DND-41 (cell line): ENCODE results near the gene CDK1.

Source experiments
- ATAC-seq: fragments of 200-7000 bp; cut with Tn5 transposase; 3 replicates; pipeline ENCODE4 v1.9.1; 2021; ENCODE audit warnings: low read depth; ENCODE audit not compliant: insufficient read depth
- DNase-seq: peaks from one replicate; pipeline ENCODE4 v3.0.0-alpha.2; 2020
- H2AFZ ChIP-seq: 2 replicates; pipeline ENCODE4 v1.6.0; 2012; ENCODE audit warnings: low read depth, low read length
- H3K27ac ChIP-seq: 2 replicates; pipeline ENCODE4 v1.5.1; 2012; ENCODE audit warnings: low read length, inconsistent platforms
- H3K27me3 ChIP-seq: fragments of 200-600 bp; sonication (generic); 2 replicates; pipeline ENCODE4 v1.6.0; 2012; ENCODE audit warnings: low read length, mild to moderate bottlenecking, inconsistent platforms; ENCODE audit not compliant: insufficient read depth, poor library complexity
- H3K36me3 ChIP-seq: 2 replicates; pipeline ENCODE4 v1.5.1; 2012; ENCODE audit warnings: low read length, inconsistent platforms; ENCODE audit not compliant: insufficient read depth
- H3K4me1 ChIP-seq: 2 replicates; pipeline ENCODE4 v1.5.1; 2012; ENCODE audit warnings: mild to moderate bottlenecking, low read length; ENCODE audit not compliant: insufficient read depth
- H3K4me2 ChIP-seq: 2 replicates; pipeline ENCODE4 v1.6.0; 2012; ENCODE audit warnings: mild to moderate bottlenecking, moderate library complexity, low read length, inconsistent platforms; ENCODE audit not compliant: insufficient read depth
- H3K4me3 ChIP-seq, 2 experiments: fragments of 200-600 bp in 1 of 2; shearing (Covaris generic) in 1 of 2; 2 replicates each; pipeline ENCODE4 v1.5.1; 2012 to 2016; ENCODE audit warnings: inconsistent platforms in 2 of 2, low read length in 2 of 2, mild to moderate bottlenecking in 2 of 2, low read depth in 1 of 2, moderate library complexity in 1 of 2
- H3K79me2 ChIP-seq: 2 replicates; pipeline ENCODE4 v1.6.0; 2012; ENCODE audit warnings: low read length, inconsistent platforms; ENCODE audit not compliant: insufficient read depth
- H3K9ac ChIP-seq: 2 replicates; pipeline ENCODE4 v1.6.0; 2012; ENCODE audit warnings: low read depth, mild to moderate bottlenecking, inconsistent platforms, low read length, moderate library complexity
- H3K9me3 ChIP-seq: 2 replicates; pipeline ENCODE4 v1.5.1; 2012; ENCODE audit warnings: low read length, moderate library complexity, mild to moderate bottlenecking, inconsistent platforms; ENCODE audit not compliant: insufficient read depth, severe bottlenecking
- H4K20me1 ChIP-seq: 2 replicates; pipeline ENCODE4 v1.6.0; 2012; ENCODE audit warnings: low read length; ENCODE audit not compliant: insufficient read depth
- EZH2 ChIP-seq: IDR thresholded peaks from 3 replicates; pipeline ENCODE4 v1.6.1; 2012; ENCODE audit warnings: borderline replicate concordance, low read depth, mild to moderate bottlenecking, moderate library complexity, low read length, inconsistent platforms; ENCODE audit not compliant: severe bottlenecking
- TF ChIP-seq, protein P1 (sequence below): IDR thresholded peaks from 2 replicates; pipeline ENCODE4 v1.5.1; 2012; ENCODE audit warnings: borderline replicate concordance, low read length, moderate library complexity, mild to moderate bottlenecking; ENCODE audit not compliant: poor library complexity, severe bottlenecking; ENCODE audit errors: extremely low read depth

Gene CDK1

DNA sequence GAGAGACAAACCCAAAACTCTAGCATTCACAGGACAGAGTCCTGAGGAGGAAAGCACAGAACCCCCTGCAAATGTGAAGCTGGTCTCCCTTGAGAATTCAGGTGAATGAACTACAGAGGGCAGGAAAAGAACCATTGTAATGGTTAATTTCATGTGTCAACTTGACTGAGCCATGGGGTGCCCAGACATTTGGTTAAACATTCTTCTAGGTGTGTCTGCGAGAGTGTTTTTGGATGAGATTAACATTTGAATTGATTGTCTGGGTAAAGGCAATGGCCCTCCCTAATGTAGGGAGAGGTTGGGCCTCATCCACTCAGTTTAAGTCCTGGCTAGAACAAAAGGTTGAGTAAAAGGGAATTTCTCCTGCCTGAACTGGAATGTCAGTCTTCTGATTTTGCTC, 15.7 kb upstream of the CDK1 start:
- TF ChIP-seq, protein P1, sequence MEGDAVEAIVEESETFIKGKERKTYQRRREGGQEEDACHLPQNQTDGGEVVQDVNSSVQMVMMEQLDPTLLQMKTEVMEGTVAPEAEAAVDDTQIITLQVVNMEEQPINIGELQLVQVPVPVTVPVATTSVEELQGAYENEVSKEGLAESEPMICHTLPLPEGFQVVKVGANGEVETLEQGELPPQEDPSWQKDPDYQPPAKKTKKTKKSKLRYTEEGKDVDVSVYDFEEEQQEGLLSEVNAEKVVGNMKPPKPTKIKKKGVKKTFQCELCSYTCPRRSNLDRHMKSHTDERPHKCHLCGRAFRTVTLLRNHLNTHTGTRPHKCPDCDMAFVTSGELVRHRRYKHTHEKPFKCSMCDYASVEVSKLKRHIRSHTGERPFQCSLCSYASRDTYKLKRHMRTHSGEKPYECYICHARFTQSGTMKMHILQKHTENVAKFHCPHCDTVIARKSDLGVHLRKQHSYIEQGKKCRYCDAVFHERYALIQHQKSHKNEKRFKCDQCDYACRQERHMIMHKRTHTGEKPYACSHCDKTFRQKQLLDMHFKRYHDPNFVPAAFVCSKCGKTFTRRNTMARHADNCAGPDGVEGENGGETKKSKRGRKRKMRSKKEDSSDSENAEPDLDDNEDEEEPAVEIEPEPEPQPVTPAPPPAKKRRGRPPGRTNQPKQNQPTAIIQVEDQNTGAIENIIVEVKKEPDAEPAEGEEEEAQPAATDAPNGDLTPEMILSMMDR: no peak
- TF ChIP-seq EZH2: no peak
- Histone ChIP-seq H3K4me2 (no peak overlapping the region), H3K27me3 (peaks cover 5% of the 10 kb centered on the region), H3K9me3 (no peaks in the 10 kb centered on the region), H3K9ac (no peak overlapping the region), H3K79me2 (no peaks in the 10 kb centered on the region), H3K4me3 (no peak overlapping the region), H3K4me1 (no peaks in the 10 kb centered on the region), H3K36me3 (no peaks in the 10 kb centered on the region), H3K27ac (no peak overlapping the region), H2AFZ (no peak overlapping the region), H4K20me1 (no peaks in the 10 kb centered on the region)
- ATAC-seq (no peak), DNase-seq (no peak)

DNA sequence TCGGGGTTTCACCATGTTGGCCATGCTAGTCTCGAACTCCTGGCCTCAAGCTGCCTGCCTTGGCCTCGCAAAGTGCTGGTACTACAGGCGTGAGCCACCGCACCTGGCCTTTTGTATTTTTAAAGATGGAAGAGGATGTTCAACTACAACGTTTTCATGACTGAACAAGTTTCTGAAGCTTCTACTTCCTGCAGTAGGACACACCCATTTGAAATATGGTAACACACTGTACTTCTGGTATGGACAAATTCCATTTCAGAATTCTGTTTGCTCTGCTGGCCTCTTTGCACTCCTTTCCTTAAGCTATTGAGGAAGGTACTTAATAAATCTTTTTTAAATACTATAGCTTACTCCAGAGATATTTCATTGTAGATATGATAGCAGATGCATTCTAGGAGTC, 10.9 kb upstream of the CDK1 start:
- no peak overlapping the region for H3K27ac ChIP-seq
- no peak overlapping the region for H2AFZ ChIP-seq
- no peaks in the 10 kb centered on the region for H3K9me3 ChIP-seq
- ATAC-seq (no peak), DNase-seq (no peak)
- no peak overlapping the region for H3K4me3 ChIP-seq
- H3K27me3 ChIP-seq: peaks cover 6% of the 10 kb centered on the region
- no peak for TF ChIP-seq EZH2
- TF ChIP-seq, protein P1: no peak
- H4K20me1 ChIP-seq: no peaks in the 10 kb centered on the region
- no peak overlapping the region for H3K9ac ChIP-seq
- no peaks in the 10 kb centered on the region for H3K79me2 ChIP-seq
- no peak overlapping the region for H3K4me2 ChIP-seq
- no peaks in the 10 kb centered on the region for H3K4me1 ChIP-seq
- no peaks in the 10 kb centered on the region for H3K36me3 ChIP-seq

DNA sequence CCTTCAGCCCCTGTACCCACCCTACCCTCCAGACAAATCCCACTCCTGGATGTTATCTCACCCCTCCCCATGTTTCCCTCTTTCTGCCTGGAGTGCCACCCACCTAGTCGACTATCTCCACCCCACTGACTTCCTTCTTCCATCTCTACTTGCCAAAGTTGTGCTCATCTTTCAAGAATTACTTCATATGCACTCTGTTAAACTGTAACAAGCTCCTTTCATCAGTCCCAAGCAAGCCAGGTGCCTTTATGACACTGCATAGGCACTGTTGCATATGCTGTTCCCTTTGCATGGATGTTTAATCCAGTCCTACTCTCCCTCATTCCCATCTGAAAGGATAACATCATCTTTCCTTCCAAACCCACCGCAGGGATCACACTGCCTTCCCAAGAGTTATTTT, 8.9 kb upstream of the CDK1 start:
- Histone ChIP-seq H3K4me1 (no peaks in the 10 kb centered on the region), H3K27me3 (peaks cover 6% of the 10 kb centered on the region), H3K36me3 (no peaks in the 10 kb centered on the region), H3K9ac (no peak overlapping the region), H3K79me2 (no peaks in the 10 kb centered on the region), H3K9me3 (no peaks in the 10 kb centered on the region), H2AFZ (no peak overlapping the region), H4K20me1 (no peaks in the 10 kb centered on the region), H3K4me2 (no peak overlapping the region), H3K27ac (no peak overlapping the region), H3K4me3 (no peak overlapping the region)
- ATAC-seq (no peak), DNase-seq (no peak)
- TF ChIP-seq, protein P1: no peak
- no peak for TF ChIP-seq EZH2
